Myocyte (in vitro differentiated cells): ENCODE results near the gene SND1. TPM values are rescaled to one million over a fixed set of nuclear protein-coding genes. Genes with fewer than 3 reads are reported as not detected.
A peak's percentile ranks its signal among the peaks of the same experiment; 100 is the strongest.

Source experiments
- DNase-seq: peaks from one replicate; pipeline ENCODE4 v3.0.0-alpha.2; 2012; ENCODE audit warnings: low read depth
- total RNA-seq: library from RNA; depleted of rRNA; stranded (reverse); fragments of >200 nt; gene quantifications from 2 replicates; pipeline ENCODE4 v1.2.3, GENCODE V29; 2014

SND1 gene
- total RNA-seq, 1 donor from 2014 or later, result 218 TPM

DNA sequence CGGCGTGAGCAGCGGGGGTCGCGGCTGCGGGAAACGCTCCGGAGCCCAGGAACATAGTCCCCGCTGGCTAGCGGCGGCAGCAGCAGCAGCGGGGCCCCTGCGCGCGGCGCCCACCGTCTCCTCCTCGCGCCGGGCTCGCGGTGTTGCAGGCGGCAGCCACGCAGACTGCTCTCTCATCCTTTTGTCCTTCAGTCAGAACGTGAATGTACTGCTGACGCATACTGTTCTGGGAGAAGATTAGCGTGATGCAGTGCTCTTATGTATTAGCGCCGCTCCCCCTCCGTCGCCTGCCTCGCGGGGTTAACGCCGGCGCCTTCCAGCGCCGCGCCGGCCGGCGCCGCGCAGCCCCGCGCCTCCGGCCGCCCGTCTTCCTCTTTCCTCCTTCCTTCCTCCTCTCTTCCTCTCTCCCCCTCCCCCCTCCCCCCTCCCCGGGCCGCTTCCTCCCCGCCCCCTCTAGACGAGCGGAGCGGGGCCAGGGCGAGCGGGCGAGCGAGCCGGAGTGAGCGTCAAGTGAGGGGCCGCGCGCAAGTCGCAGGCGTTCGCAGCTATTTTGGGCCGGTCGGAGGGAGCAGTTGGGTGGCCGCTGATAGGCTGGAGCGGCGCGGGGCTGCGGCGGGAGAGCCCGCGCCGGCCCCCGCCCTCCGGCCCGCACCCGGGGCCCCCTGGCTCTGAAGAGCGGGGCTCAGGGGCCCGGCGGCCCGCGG lies 380.1 kb downstream of the SND1 start:
- DNase-seq, result peak; percentile 87

DNA sequence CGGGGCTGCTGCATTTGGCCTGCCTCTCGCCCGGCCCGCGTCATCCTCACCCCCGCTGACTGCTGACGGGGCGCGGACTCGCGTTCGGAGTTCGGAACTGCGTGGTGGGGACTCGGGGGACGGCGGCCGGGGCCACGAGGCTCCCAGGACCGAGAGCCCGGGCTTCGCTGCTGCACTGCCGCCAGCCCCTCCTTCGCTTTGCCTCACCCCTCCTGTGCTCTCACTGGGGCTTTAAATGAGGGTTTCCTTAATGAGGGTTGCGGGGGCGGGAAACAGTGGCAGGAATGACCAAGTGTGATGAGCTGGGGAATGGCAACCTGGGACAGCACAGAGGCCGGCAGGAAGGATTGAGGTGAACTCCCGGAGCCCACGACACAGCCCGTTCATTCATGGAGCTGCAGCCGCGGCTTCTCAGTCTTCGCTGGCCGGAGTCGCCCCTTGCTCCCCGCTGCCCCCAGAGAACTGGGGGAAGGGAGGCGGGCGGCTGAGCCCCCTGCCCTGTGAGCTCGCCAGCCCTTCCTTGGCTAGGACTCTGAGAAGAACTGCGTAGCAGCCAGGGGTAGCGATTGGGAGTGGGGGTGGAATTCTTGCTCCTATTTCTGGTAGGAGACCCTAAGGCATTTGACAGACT lies 380.7 kb downstream of the SND1 start:
- DNase-seq, result no peak

DNA sequence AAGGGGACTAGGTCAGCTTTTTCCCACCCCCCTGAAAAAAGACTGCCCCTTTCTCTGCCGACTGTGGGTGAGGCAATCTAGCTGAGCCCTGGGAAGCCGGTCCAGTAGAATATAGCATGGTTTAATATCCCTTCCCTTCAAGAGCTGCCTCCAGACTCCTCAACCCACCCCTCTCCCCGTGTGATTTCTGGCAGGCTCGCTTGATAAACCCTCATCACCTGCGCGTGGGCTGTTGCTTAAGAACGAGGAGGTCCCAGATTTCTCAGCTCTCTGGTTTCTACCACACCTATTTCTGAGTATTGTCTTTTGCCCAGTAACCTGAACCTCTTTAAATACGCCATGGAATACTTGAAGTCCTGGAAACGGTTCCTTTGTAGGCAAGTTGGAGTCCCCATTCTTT lies 381.3 kb downstream of the SND1 start:
- no peak for DNase-seq

DNA sequence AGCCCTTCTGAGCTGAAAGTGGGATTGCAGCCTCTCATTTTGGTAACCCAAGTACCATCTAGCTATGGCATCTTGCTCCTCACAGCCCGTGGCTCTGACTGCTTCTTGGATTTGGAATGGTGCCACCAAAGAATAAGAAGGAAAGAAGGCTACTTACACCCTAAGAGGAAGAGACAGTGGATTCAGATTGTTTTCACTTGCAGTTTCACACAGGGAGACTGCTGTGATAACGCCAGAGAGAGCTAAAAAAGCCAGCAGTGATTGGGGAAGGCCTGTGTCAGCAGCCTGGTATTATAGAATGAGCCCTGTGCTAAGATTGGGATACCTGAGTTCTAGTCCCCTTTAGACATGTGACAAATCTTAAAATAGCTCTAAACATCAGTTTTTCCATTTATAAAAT lies 382.8 kb downstream of the SND1 start:
- no peak for DNase-seq

DNA sequence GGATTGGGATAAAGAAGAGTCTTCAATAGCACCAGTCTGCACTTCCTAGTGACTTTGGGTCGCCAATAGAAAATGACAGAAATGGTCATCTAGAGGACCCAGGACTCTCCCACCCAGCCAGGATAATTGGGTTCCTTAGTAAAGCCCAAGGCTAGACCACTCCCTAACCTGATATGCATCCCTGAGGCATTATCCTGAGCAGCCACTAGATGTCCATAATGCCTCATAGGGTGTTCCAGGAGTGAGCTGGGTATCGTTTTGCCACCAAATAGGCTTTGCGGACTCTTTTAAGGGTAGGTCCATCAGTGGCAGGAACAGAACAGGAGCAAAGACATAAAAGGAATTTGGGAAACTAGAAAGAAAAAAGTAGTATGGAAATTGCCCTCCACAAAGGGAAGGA lies 383.7 kb downstream of the SND1 start:
- DNase-seq, result peak; percentile 50

DNA sequence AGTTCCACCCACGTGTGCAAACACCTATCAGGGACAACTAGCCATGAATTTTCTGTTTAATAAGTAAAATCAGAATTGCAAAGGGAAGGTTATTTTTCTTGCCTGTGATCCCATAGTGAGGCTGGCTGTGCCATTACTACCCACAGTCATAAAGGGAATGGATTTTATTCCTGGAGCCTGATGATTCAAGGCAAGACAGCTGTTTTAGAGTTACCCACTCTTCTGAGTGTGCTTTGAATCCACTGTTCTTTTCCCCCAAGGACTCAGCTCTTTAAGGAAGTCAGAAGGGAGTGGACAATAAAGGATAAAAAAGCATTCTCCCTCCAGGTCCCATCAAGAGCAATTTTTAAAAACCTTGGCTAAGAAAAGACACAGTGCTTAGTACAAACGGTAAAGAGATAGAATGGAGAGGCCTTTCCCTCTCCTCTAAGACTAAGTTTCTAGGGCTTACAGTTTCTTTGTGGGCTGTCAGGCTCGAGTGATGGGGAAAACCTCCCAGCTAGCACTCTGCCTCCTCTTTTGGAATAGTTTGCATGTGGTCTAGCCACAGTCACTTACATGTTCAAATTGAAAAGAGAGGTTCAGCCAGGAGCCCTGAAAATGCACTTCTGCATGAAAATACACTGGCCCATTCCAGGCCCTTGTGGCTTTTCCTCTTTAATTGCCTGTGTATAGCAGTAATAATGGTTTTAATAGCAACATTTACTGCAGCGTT lies 384.4 kb downstream of the SND1 start:
- DNase-seq, result peak; percentile 69

DNA sequence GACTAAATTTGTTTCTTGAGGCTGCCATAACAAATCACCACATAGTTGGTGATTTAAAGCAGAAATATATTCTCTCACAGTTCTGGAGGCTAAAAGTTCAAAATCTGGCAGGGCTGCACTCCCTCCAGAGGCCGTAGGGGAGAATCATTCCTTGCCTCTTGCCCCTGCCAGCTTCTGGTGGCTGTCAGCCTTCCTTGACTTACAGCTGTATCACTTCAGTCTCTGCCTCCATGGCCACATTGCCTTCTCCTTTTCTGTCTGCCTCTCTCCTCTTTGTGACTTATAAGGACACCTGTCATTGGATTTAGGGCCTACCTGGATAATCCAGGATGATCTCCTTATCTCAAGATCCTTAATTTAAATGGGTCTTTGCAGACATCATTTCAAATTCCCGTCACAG lies 385.1 kb downstream of the SND1 start:
- no peak for DNase-seq

DNA sequence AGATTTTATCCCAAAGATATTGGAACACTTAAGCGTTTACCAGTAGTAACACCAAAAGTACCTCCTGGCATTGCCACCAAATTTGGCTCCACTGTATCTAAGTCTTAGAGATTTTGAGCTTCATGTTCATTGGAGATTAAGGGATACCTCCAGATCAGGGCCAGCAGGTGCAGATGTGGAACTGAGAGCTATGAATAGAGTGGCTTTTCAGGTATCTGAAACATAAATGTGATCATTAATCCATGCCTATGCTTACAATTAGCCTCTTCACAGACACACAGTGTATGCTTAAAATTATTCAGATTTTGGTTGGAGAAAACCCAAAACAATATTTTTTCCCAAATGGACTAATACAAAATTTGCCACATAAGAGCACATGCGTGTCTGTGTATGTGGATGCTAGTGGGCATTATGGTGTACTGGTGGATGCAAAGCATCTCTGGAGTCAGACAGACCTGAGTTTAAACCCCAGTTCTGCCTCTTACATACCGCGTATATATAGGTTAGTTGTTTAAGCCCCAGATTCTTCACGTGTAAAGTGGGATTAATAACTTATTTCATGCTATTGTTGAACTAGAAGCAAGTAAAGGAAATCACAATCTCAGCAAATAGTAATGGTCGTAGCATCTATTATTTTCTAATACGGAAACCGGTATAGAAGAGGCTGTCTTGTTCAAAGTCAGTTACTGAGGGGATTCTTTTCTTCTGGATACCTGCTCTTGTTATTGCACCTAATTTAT lies 386.1 kb downstream of the SND1 start:
- DNase-seq, result no peak

DNA sequence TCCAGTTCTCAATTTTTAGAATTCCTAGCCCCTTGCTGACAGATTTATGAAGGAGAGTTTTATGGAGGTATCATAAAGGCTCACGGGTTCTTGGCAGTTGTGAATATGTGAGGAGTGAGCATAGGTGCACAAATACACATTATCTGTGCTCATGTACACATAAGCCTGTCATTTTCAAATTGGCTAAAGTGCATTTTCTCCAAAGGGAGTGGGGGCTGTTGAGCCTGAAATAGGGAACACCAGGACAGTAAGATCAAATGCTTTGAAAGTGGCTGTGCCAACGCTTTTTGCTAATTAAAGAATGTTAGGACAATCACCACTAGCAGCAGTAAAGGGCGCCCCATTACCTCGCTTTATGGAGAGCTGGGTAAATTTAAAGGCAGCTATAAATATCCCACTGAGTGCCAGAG lies 387.6 kb downstream of the SND1 start:
- no peak for DNase-seq

DNA sequence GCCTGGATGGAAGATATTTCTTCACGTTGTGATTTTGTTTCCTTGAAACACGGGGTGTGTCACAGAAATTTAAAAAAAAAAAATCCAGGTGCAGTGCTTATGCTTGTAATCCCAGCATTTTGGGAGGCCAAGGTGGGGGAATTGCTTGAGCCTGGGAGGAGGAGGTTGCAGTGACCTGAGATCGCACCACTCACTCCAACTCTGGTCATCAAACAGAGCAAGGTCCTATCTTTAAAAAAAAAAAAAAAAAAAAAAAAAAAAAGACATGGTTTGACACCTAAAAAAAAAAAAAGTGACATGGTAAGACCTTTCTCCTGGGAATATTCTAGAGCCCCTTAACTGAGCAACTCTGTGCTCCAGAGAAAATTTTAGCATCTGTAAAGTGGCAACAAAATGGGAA lies 388.2 kb downstream of the SND1 start:
- DNase-seq, result no peak

DNA sequence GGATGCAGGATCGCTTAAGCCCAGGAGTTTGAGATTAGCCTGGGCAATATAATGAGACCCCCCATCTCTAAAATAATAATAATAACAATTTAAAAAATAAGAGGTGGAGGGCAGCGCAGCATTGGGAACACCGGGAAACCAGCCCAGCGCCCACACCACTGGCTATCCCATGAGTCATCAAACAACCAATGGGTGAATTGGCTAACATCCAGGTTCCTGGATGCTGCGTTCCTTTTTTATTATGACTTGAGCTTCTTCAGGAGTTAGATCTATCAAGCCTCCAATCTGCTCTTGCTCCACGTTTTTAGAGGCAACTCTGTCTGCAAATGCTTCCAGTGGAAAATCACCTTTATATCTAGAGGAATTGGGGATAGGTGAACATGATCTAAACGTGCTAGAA lies 389.2 kb downstream of the SND1 start:
- DNase-seq, result peak; percentile 82

DNA sequence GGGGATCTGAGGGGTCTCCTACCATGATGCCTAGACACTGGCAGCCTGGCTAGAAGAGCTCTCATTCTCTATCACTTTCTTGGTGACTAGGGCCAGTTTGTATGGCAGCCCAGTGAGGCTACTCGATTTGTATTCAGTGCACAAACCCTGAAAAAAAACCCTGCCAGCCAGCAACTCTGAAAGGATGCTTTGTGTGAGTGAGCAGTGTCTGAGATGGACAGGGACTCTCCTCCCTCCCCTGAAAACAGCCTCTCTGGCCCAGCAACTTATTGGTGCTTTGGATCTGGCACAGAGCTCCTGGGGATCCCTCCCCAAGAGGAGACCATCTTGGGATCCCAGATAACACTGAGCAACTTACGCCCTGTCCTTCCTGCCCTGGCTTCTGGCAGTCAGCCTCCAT lies 390.0 kb downstream of the SND1 start:
- no peak for DNase-seq

DNA sequence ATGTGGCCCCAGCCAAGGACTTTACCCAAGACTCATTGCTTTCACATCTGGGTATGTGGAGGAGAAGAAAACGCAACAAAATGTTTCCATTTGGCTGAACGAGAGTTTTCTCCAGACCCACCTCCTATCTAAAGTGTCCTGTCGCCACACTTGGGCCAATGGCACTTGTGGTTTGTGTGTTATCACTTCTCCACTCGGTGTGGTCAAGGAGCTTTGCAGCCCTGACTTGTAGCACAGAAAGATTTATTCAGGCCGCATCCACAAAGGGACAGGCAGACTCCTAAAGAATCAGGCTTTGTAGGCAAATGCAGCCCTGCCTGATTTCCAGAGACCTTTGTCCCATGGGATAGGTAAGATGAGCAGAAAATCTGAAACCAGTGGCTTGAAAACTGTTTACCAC lies 392.1 kb downstream of the SND1 start:
- DNase-seq, result no peak

DNA sequence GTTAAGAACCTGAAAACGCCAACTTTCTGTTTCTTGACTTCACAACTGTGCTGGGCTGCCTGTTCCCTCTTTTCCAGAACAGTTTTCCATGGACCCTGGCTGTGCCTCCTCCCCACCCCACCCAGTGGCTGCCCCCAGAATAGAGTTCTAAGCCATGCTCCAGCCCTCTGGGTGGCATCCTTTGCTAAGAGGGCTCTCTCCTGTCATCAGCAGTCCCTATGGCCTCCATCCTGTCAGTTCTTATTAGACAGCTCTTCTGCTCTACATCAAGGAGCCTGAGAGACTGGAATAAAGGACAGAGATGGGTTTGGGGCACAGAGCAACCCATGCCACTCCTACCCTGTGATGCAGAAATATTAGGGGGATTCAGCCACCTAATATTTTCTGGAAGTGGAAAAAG lies 393.2 kb downstream of the SND1 start:
- no peak for DNase-seq

DNA sequence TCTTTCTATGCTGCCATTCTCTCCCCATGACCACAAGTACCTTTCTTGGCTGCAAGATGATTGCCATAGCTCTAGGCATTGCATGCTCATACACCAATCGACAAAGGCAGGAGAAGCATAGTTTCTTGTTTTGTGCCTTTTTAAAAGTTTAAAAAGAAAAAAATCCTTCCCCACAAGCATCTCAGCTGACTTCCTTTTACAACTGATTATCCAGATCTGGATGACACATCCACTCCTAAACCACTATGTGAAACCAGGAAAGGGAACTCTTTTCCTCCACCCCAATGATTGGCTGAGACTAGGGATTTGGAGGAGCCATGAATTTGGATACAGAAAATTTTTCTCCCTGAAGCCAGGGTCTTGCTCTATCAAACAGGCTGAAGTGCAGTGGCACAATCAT lies 393.8 kb downstream of the SND1 start:
- DNase-seq, result peak; percentile 45

DNA sequence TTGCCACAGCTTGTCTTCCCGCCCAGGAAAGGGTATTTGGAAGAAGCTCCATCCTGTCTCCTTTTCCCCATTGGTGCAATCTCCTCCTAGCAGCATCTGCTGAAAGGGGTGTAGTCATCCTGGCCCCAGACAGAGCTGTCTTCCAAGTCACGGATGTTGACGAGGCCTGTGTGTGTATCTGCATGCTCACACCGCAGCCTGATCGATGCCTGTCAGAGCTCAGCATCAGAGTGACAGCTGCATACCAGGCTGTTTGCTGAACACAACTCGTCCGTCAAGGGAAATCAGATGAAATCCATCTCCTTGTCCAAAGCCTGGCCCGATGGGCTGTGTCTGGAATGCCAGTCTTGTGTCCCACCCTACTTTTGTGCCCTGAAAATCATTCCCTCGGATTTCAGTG lies 400.4 kb downstream of the SND1 start:
- DNase-seq, result no peak

DNA sequence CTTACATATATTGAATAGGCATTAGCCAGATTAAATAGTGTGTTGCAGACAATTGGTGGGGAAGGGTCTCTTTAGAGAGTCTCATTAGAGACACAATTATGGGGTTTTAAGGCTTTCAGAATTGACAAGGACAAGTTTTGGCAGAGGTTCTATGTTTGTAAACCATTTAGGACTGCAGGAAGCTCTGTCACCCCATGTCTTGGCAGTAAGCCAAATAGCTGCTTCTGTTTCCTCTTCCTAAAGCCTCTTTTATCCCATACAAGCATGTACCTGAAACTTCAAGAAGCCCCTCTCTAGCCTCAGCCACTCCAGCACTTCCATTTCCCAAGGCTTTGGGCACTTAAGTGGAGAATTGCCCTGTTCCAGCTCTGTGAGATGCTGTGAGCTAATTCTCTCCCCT lies 401.0 kb downstream of the SND1 start:
- peak; percentile 43 for DNase-seq

DNA sequence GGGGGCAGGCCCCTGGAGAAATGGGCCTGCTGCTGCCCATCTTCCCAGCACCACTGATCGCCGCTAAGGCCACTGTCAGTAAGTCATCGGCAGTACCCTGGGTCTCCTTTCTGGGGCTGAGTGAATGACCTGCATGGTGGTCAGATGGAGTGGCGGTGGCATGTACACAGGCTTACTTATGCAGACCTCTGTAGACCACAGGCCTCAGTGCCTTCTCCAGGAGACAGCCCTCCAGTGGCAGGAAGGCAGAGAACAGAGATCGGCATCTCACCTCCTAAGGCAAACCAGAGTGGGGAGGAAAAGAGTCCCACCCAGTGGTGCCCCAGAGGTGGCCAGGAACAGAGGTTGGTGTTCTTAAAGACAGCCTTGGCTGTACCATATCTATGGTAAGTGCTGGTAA lies 402.0 kb downstream of the SND1 start:
- DNase-seq, result no peak

DNA sequence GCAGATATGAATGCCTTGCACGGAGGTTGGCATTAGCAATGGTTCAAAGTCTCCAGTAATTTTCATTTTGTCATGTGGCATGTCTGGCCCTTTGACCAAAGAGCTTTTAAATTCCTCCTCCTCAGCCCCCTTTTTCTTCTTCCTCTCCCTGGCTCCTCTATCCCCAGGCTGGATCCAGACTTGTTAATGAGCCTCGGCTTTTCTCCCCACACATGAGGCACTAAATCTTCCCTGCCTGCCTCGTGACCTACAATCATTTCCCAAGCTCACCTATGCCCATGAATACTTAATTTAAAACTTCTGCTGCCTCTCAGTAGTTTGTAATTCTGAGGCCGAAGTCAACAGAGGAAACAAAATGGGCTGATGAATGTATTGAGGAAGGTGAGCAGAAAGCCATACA lies 402.5 kb downstream of the SND1 start:
- no peak for DNase-seq

DNA sequence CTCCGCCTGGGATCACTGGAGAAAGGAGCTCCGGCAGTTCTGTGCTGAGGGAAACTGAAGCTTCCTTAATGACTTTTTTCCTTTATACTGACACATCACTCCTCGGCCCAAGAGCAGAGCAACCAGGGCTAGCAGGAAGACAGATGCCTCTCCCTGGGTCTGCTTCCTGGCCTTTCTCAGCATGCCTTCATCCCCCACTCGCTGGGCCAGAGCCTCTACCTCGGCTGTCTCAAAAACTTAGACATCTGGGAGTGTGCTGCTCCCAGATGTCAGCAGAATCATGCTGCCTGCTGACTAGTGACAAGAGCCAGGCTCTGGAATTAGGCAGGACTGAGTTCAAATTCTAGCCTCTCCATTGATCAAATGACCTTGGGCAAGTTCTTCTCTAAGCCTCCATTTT lies 403.6 kb downstream of the SND1 start:
- DNase-seq, result no peak

DNA sequence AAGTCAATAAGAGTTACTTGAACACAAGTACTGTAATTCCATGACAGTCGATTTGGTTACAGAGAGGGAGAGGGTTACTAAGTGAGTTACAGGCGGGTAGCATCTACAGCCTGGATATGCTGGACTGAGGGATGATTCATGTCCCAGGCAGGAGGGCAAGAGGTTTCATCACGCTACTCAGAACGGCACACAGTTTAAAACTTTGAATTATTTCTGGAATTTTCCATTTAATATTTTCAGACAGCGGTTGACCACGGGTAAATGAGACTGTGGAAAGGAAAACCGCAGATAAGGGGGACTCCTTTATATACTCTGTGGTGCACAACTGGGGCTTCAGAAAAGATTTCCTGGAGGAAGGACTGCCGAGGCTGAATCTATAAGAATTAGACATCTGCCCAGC lies 404.9 kb downstream of the SND1 start:
- peak; percentile 87 for DNase-seq

DNA sequence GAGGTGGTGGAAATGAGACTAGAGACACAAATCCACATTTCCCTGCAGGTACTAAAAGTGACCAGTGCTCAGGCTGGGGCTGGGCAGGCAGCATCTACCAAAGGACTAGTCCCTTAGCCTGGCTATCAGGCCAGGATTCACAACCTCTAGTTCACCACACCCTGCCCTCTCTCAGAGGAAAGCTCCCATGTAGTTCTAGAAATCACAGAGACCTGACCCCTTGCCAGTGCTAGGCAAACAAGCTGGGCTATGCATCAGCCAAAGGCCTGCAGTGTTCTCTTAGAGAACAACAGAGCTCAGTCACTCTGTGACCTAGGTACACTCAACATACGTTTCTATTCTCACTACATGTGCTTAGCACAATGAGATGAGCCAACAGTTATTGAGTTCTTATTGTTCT lies 405.9 kb downstream of the SND1 start:
- DNase-seq, result no peak
